HL-60/S4 (cell line): Measurements from ENCODE around the gene DNAJC10.

Source experiments
- in situ Hi-C: fragments of 300-500 bp; cut with MboI; formaldehyde crosslinking; loops from 2 replicates; pipeline ENCODE4 v1.14.3; 2022; ENCODE audit warnings: low sequenced_read_pairs

DNAJC10 gene

GRCh38 chr2:182831921-182832320, 115.9 kb downstream of the DNAJC10 start:
- in situ Hi-C loops = no loop called here

DNA sequence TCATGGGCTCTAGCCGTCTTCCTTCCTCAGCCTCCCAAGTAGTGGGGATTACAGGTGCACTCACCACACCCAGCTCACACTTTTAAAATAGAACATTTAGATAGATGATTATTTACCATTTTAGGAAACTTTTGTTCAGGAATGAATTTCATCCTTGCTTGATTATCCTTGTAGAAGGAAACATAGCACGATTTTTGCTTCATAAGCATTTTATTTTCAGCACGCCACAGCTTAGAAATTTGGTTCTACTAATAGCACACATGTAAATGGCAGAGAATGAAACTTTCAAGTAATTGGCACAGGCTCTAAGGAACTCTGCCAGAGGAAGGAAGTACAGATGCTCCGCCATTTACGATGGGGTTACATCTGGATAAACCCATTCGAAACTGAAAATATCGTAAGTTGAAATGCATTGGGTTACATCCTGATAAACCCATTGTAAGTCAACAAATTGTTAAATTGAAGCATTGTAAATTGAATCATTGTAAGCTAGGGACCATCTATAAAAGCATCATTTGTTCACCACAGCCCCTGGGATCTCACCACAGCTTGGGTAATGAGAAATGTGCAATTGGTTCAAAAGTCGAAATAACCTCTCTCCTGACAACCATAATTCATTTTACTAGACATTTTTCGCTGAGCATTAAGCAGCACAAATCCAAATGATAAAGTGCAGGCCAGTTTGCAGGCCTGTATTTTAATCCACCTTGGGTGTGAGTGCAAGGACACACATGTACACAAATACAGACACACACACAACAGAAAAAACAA, 117.2 kb downstream of the DNAJC10 start:
- in situ Hi-C loops = no loop called here

DNA sequence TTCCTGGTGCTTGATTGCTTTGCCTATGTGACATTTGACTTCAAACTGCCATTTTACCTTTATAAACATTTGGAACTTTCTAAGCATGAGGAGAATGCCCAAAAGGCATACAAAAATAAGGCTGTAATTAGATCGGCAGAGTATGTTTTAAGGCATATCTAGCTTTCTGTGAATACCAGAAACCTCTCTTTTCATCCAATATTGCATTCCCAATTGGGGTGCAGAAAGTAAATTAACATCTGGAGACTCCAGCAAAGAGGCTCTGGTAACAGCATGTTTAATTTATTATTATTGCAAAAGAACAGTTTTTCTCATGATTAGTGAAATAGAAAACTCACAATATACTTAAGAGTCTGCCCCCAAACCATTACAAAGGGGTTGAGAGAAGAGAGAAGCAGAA, 118.2 kb downstream of the DNAJC10 start:
- in situ Hi-C loops = no loop called here

GRCh38 chr2:182836451-182836850, 120.4 kb downstream of the DNAJC10 start:
- in situ Hi-C loops = no loop called here
